A172 (cell line): Measurements from ENCODE around the gene UBAC2. TPM values are rescaled to one million over a fixed set of nuclear protein-coding genes. Genes with fewer than 3 reads are reported as not detected.
A peak's percentile ranks its signal among the peaks of the same experiment; 100 is the strongest.

ENCODE experiments used
- DNase-seq: peaks from one replicate; pipeline ENCODE4 v3.0.0-alpha.2; 2015; ENCODE audit warnings: low spot score
- total RNA-seq: library from RNA; depleted of rRNA; stranded (reverse); fragments of >200 nt; shearing (Covaris generic); gene quantifications from 2 replicates; pipeline ENCODE4 v1.2.3, GENCODE V29; 2014

The UBAC2 gene
- total RNA-seq, 1 experiment from 2014 or later, result 42.2 TPM

DNA sequence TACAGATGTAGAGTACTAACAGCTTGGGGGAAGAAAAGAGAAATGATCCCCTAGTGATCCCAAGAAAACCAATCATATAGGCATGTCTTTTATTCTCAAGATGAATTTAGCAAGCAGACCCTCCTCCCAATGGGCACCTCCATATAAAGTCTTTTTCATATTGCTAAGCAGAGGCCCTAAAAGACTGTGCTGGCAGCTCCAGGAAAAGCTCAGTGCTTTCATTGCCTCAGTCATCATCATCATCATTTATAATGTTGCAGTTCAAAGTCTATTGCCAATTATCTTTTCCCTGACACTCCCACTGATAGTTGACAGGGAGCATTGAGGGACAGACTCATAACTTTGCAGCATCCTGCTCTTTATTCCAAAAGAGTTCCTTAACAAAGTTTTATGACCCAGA lies 93.5 kb downstream of the UBAC2 start:
- no peak for DNase-seq

- no peak for DNase-seq
Measured at GRCh38 chr13:99294958-99295357, 94.3 kb downstream of the UBAC2 start.

- DNase-seq, result no peak
Measured at GRCh38 chr13:99295488-99296252, 95.0 kb downstream of the UBAC2 start.

DNA sequence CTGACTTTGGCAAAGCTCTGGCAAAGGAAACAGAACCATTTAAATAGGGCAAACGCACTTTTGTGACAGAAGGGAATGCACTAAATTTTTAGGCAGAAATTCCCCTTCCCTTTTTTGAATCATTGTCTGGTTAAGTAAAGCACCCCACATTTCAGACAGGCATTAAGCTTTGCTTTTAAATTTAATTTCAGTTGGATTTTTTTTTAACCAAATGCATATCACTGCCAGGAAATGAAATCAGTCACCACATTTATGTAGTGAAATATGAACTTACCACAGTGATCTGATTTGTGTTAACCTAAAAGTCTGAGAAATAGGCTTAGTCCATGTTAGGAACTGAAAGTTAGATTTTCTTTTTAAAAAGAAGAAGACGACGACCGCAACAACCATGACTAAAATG lies 95.7 kb downstream of the UBAC2 start:
- DNase-seq, result no peak

- no peak for DNase-seq
Measured at GRCh38 chr13:99297331-99297730, 96.7 kb downstream of the UBAC2 start.

DNA sequence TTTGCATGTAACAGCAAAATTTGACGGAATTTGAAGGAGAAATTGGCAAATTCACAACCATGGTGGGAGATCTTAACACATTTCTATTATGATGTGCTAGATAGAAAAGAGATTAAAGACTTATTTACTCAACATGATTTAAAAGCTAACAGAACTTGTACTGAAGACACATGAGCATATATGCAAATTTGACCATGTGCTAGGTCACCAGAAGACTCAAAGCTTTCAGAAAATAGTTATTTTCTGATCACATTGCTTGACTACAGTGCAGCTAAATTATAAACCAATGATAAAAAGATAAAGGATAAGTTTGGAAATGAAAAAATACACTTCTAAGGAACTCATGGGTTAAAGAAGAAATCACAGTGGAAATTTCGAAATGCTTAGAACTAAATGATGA lies 97.4 kb downstream of the UBAC2 start:
- no peak for DNase-seq

GRCh38 chr13:99299256-99299919 lies 98.7 kb downstream of the UBAC2 start:
- no peak for DNase-seq

- no peak for DNase-seq
Measured at GRCh38 chr13:99299920-99300341, 99.3 kb downstream of the UBAC2 start.

- DNase-seq, result no peak
Measured at GRCh38 chr13:99301056-99301838, 100.6 kb downstream of the UBAC2 start.

GRCh38 chr13:99301913-99302636 lies 101.4 kb downstream of the UBAC2 start:
- DNase-seq, result no peak

- DNase-seq, result no peak
Measured at GRCh38 chr13:99302637-99303505, 102.2 kb downstream of the UBAC2 start.

- no peak for DNase-seq
Measured at GRCh38 chr13:99303863-99304521, 103.3 kb downstream of the UBAC2 start.

GRCh38 chr13:99304541-99304940 lies 103.9 kb downstream of the UBAC2 start:
- DNase-seq, result no peak

GRCh38 chr13:99305158-99305557 lies 104.5 kb downstream of the UBAC2 start:
- DNase-seq, result no peak

- DNase-seq, result no peak
Measured at GRCh38 chr13:99305566-99305965, 104.9 kb downstream of the UBAC2 start.

DNA sequence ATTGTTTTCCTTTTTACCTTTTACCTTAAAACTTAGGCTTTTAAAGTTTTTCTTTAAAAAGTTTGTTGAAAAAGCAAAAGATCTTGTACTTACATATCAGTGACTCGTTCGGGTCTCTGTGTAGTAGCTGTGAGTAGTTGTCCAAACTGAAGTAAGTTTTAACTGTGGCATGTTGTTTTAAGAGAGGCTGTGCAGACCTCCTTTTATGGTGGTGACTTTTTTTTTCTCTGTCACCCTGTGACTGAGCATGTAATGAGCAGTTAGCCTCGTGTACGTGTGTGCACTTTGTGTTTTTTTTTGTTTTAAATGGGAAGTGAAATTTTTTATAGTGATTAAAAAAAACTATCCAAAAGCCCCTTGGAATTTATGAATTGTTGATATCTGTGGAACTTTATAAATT lies 106.6 kb downstream of the UBAC2 start, which contains the start of gene GPR183:
GPR183 (minus strand) TSS at position 153 of the 400 bp plus-strand sequence. CDS start 11,254 bp downstream, outside the sequence.
- DNase-seq, result no peak

DNA sequence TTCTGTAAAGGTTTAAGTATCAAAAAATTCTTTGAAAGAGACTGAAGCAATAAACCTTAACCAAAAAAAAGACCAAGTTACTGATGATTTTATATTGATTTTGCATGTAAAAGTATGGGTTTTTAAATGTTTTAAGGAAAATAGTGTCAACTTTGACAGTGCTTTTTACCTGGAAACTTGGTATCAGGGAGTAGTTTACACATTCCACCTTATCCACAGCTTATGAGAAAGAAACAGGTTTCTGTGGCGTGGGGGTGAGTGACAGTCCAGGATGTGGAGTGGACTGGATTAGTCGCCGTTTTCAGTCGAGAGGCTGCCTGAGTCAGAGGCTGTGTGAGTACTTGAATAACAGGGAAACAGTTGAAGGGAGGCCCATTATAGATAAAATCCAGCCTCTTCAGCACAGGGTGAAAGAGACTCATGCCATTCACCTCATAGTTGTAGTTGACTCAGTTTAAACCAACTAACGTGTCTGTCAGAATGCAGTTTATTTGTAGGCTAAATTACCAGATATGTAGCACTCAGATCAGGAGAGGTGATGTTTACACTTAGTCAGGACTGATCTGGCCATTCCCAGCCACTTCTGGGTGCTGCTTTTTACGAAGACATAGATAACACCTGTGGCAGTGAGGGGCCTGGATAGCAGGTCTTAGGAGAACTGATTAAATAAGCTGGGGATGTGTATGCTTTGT lies 107.1 kb downstream of the UBAC2 start:
- DNase-seq, result peak; percentile 61

DNA sequence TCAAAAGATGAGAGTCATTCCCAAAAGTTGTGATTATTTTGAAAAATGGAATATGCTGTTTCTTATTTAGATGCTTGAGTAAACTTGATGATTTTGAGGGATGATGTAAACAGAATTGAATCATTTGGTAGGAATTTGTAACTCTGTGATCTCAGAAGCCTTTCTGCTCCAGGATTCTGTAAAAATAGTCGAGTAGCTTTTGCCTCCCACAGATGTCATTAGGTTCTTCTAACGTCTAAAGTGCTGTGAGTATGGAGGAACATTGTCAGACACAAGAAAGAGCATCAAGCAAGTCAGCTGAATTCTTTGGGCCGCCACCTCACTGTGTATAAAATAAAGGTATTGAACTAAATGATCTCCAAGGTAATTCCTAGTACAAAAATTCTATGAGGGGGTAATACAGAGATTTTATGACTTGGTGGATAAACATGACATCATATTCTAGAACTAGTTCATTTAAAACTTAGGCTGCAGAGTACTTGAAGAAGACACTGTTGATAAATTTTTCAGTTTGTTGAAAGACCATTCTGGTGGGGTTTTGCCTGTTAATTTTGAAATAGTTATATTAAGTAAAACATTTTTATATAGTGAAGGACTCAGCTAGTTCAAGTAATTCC lies 107.9 kb downstream of the UBAC2 start:
- DNase-seq, result no peak

DNA sequence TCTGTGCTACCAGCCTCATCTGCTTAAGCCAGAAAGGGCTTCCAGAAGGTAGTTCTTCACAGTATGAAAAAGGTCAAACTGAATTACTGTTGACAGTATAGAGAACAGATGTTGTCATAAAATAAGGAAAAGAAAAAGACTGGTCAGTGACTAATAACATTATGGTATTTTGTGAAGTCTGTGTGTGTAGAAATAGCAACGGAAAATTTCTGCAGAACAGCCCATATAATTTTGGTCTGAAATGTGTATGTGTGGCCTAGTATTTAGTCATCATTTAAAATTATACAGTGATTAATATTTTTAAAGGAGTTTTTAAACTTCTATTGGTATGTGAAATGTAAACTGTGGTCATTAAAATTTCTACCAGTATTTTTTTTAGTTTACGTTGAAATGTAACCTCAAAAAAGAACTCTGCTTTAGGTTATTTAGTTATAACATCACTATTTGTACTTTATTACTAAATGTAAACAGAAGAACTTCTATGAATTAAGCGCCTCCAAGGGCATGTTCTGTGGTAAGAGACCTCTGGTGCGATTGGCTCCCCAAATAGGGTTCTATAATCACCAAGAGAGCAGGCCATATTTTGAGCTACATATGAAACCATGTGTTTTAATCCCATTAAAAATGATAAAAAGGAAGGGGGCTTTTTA lies 109.9 kb downstream of the UBAC2 start:
- DNase-seq, result no peak
